AG04449 (cell line): ENCODE measurements around the gene MOGAT3.
A peak's percentile ranks its signal among the peaks of the same experiment; 100 is the strongest.

Experiments used
- CTCF ChIA-PET: fragments of 350-600 bp; formaldehyde crosslinking; extraction: SDS; loops from one replicate; lab custom pipeline; 2021; ENCODE audit warnings: antibody characterized with exemption; lab: Yijun Ruan, JAX
- POLR2A ChIA-PET: fragments of 400-600, 350-600 bp; formaldehyde crosslinking; extraction: SDS; loops from one replicate; lab custom pipeline; 2020; ENCODE audit warnings: antibody characterized with exemption, inconsistent platforms; lab: Yijun Ruan, JAX
- DNase-seq: peaks from one replicate; pipeline ENCODE4 v3.0.0-alpha.2; 2010; ENCODE audit warnings: low read depth, low spot score
- H3K4me3 ChIP-seq: 2 replicates; pipeline ENCODE4 v1.5.1; 2011; ENCODE audit warnings: low read depth, mild to moderate bottlenecking, control low read depth, low read length
- CTCF ChIP-seq: IDR thresholded peaks from one replicate; pipeline ENCODE4 v1.5.1; 2011; ENCODE audit warnings: mild to moderate bottlenecking, moderate library complexity, low read length, control low read depth, inconsistent platforms; ENCODE audit not compliant: insufficient read depth; ENCODE audit errors: missing control alignments

Gene MOGAT3

GRCh38 chr7:101243646-101244374 lies 43.0 kb upstream of the MOGAT3 start:
- POLR2A ChIA-PET = interaction anchor here (0.9 to 2.2 kb wide), 8 partner anchors 9 to 354 kb away, joined by 3 to 14 read pairs (median 4); partner anchors contain the start of genes PLOD3, SERPINE1, UFSP1 and ZNHIT1
- CTCF ChIA-PET = interaction anchor here (0.9 to 5.1 kb wide), 30 partner anchors 8 to 354 kb away, joined by 3 to 95 read pairs (median 6); partner anchors contain the start of genes ACHE, PLOD3, TRIM56 and UFSP1
- no peak for TF ChIP-seq CTCF
- no peak for DNase-seq
- peak overlapping the region; percentile 94 for H3K4me3 ChIP-seq

GRCh38 chr7:101241443-101242349 lies 40.9 kb upstream of the MOGAT3 start:
- no peak for DNase-seq
- CTCF ChIA-PET = interaction anchor here (0.7 to 5.1 kb wide), 5 partner anchors 25 to 97 kb away, joined by 3 to 86 read pairs (median 4); partner anchors contain the start of genes PLOD3 and ZNHIT1
- TF ChIP-seq CTCF = no peak
- H3K4me3 ChIP-seq = no peak overlapping the region
- POLR2A ChIA-PET = no interaction called here

- POLR2A ChIA-PET = no interaction called here
- CTCF ChIA-PET = interaction anchor here (0.7 to 5.1 kb wide), 3 partner anchors 24 to 97 kb away, joined by 3 to 86 read pairs (median 9); partner anchors contain the start of genes PLOD3 and ZNHIT1
- no peak overlapping the region for H3K4me3 ChIP-seq
- TF ChIP-seq CTCF = no peak
- no peak for DNase-seq
Observed at GRCh38 chr7:101241015-101241363, 40.2 kb upstream of the MOGAT3 start.

GRCh38 chr7:101240226-101241014 lies 39.6 kb upstream of the MOGAT3 start:
- ChIA-PET CTCF (interaction anchor here (1.3 to 5.1 kb wide), 2 partner anchors 23 to 96 kb away, joined by 9 to 86 read pairs; partner anchors contain the start of genes PLOD3 and ZNHIT1), POLR2A (no interaction called here)
- no peak for DNase-seq
- no peak overlapping the region for H3K4me3 ChIP-seq
- TF ChIP-seq CTCF = no peak

GRCh38 chr7:101239951-101240220 lies 39.0 kb upstream of the MOGAT3 start:
- DNase-seq = no peak
- ChIA-PET CTCF (no interaction called here), POLR2A (no interaction called here)
- no peak overlapping the region for H3K4me3 ChIP-seq
- no peak for TF ChIP-seq CTCF
